GM23338 (cell line): ENCODE measurements around the gene TTC27. TPM values are rescaled to one million over a fixed set of nuclear protein-coding genes. Genes with fewer than 3 reads are reported as not detected.

ENCODE experiments used
- ATAC-seq: fragments of 200-7000 bp; cut with Tn5 transposase; 3 replicates; pipeline ENCODE4 v1.9.1; 2020
- DNase-seq: peaks from one replicate; pipeline ENCODE4 v3.0.0-alpha.2; 2015; ENCODE audit warnings: low spot score
- H2AFZ ChIP-seq: fragments of 200-600 bp; sonication (generic); 2 replicates; pipeline ENCODE4 v1.8.0; 2016; ENCODE audit warnings: antibody characterized with exemption, mild to moderate bottlenecking, moderate library complexity
- H3F3A ChIP-seq: fragments of 200-600 bp; sonication (generic); replicated peaks from 2 replicates; pipeline ENCODE4 v1.8.0; 2017; ENCODE audit warnings: antibody characterized with exemption, mixed run types, low read depth
- H3K27ac ChIP-seq: fragments of 200-600 bp; sonication (generic); 2 replicates; pipeline ENCODE4 v1.6.1; 2016; ENCODE audit warnings: low read depth
- H3K27me3 ChIP-seq: fragments of 200-600 bp; sonication (generic); 2 replicates; pipeline ENCODE4 v1.8.0; 2016; ENCODE audit warnings: mild to moderate bottlenecking, mixed run types, moderate library complexity; ENCODE audit not compliant: insufficient read depth
- H3K36me3 ChIP-seq: fragments of 200-600 bp; sonication (generic); 2 replicates; pipeline ENCODE4 v1.8.0; 2016; ENCODE audit warnings: mild to moderate bottlenecking; ENCODE audit not compliant: insufficient read depth
- H3K4me1 ChIP-seq: fragments of 200-600 bp; sonication (generic); 2 replicates; pipeline ENCODE4 v1.8.0; 2016; ENCODE audit warnings: mild to moderate bottlenecking, moderate library complexity; ENCODE audit not compliant: insufficient read depth
- H3K4me2 ChIP-seq: fragments of 200-600 bp; sonication (generic); 2 replicates; pipeline ENCODE4 v1.7.1; 2017; ENCODE audit warnings: mixed run types
- H3K4me3 ChIP-seq: fragments of 200-600 bp; sonication (generic); 2 replicates; pipeline ENCODE4 v1.6.1; 2016; ENCODE audit warnings: mixed run types
- H3K79me2 ChIP-seq: fragments of 200-600 bp; sonication (generic); replicated peaks from 2 replicates; pipeline ENCODE4 v1.8.0; 2017; ENCODE audit warnings: mild to moderate bottlenecking; ENCODE audit not compliant: insufficient read depth
- H3K9me2 ChIP-seq: fragments of 200-600 bp; sonication (generic); 2 replicates; pipeline ENCODE4 v1.8.0; 2017; ENCODE audit not compliant: insufficient read depth
- H4K20me1 ChIP-seq: fragments of 200-600 bp; sonication (generic); replicated peaks from 2 replicates; pipeline ENCODE4 v1.8.0; 2017; ENCODE audit warnings: mild to moderate bottlenecking; ENCODE audit not compliant: insufficient read depth
- H3K27ac Mint-ChIP-seq: 2 replicates; pipeline ENCODE4 v1.8.0; 2020; ENCODE audit warnings: inconsistent platforms, mild to moderate bottlenecking, moderate library complexity, mixed read lengths
- H3K27me3 Mint-ChIP-seq: 3 replicates; pipeline ENCODE4 v1.8.0; 2022; ENCODE audit warnings: low read depth, mild to moderate bottlenecking, moderate library complexity, mixed read lengths, inconsistent platforms; ENCODE audit not compliant: insufficient read depth, poor library complexity
- H3K36me3 Mint-ChIP-seq: 3 replicates; pipeline ENCODE4 v1.8.0; 2021; ENCODE audit warnings: low read depth, mild to moderate bottlenecking, inconsistent platforms, moderate library complexity, mixed read lengths
- H3K4me1 Mint-ChIP-seq: 3 replicates; pipeline ENCODE4 v1.8.0; 2020; ENCODE audit warnings: mild to moderate bottlenecking, inconsistent platforms, mixed read lengths
- H3K4me3 Mint-ChIP-seq: 3 replicates; pipeline ENCODE4 v1.8.0; 2021; ENCODE audit warnings: moderate library complexity, mild to moderate bottlenecking, inconsistent platforms, mixed read lengths
- H3K9me3 Mint-ChIP-seq: 3 replicates; pipeline ENCODE4 v1.8.0; 2020; ENCODE audit warnings: moderate library complexity, mild to moderate bottlenecking, inconsistent platforms, mixed read lengths
- CTCF ChIP-seq, 2 experiments: fragments of 200-600 bp in 1 of 2; sonication (generic) in 1 of 2; conservative IDR thresholded peaks; 2 replicates each; pipeline versions ENCODE4 v1.5.1 to v1.6.1; 2016 to 2017; ENCODE audit warnings: antibody characterized with exemption in 2 of 2, low read depth in 2 of 2, mild to moderate bottlenecking in 2 of 2, moderate library complexity in 1 of 2
- EZH2phosphoT487 ChIP-seq: fragments of 200-600 bp; sonication (generic); IDR thresholded peaks from one replicate; pipeline ENCODE4 v1.8.1; 2018; ENCODE audit warnings: antibody characterized with exemption; ENCODE audit not compliant: unreplicated experiment
- JUNB ChIP-seq: IDR thresholded peaks from one replicate; pipeline ENCODE4 v1.6.1; 2016; ENCODE audit warnings: antibody characterized with exemption; ENCODE audit not compliant: unreplicated experiment
- NANOG ChIP-seq: IDR thresholded peaks from 2 replicates; pipeline ENCODE4 v1.6.1; 2016; ENCODE audit warnings: antibody characterized with exemption, borderline replicate concordance
- POLR2AphosphoS5 ChIP-seq: IDR thresholded peaks from 2 replicates; pipeline ENCODE4 v1.6.1; 2016; ENCODE audit warnings: antibody characterized with exemption, low read depth
- ZNF114 ChIP-seq: fragments of 250-450 bp; sonication (Bioruptor Pico); IDR thresholded peaks from 2 replicates; pipeline ENCODE4 v1.5.0; 2020; ENCODE audit warnings: mild to moderate bottlenecking, moderate library complexity
- ZNF462 ChIP-seq: fragments of 250-450 bp; sonication (Bioruptor Pico); IDR thresholded peaks from 2 replicates; pipeline ENCODE4 v1.5.0; 2020; ENCODE audit warnings: mild to moderate bottlenecking, moderate library complexity
- polyA plus RNA-seq: library from polyadenylated mRNA; unstranded; fragments of >200 nt; fragmentation: Nextera tagmentation; extraction: Ambion mirVana; gene quantifications from 2 replicates; pipeline ENCODE4 v1.2.1, GENCODE V29; 2016
- total RNA-seq: library from RNA; depleted of rRNA; stranded (reverse); fragments of >200 nt; shearing (Covaris generic); gene quantifications from 2 replicates; pipeline ENCODE4 v1.2.3, GENCODE V29; 2014

TTC27 gene
- total and polyA plus RNA-seq, 2 experiments from 2014 or later, result 11.8 to 41.3 TPM

- no peak for TF ChIP-seq EZH2phosphoT487
Measured at GRCh38 chr2:32716598-32716997, 88.7 kb downstream of the TTC27 start (continued).

GRCh38 chr2:32718752-32719151 is 90.9 kb downstream of the TTC27 start:
- no peak overlapping the region for H3K27ac ChIP-seq
- H3K27me3 ChIP-seq, result no peaks in the 10 kb centered on the region
- Mint-ChIP-seq H3K4me3 (no peak overlapping the region), H3K4me1 (no peaks in the 10 kb centered on the region), H3K27ac (no peak overlapping the region), H3K9me3 (no peaks in the 10 kb centered on the region; the same call in 2 of the 3 replicates), H3K27me3 (no peaks in the 10 kb centered on the region), H3K36me3 (peaks cover 11% of the 10 kb centered on the region; the same call in 2 of the 3 replicates)
- no peak overlapping the region for H2AFZ ChIP-seq
- no peak for DNase-seq
- TF ChIP-seq NANOG (no peak), CTCF (conservative IDR thresholded peaks at IDR 0.05; ENCODE audit: low read depth in 2 of 2) (0 out of 4 replicates have a peak, but pooled peaks of 1 of the 2 experiments have one; percentile 10)
- peaks cover 4% of the 10 kb centered on the region; the same call in 1 of the 2 replicates for H4K20me1 ChIP-seq
- no peaks in the 10 kb centered on the region; the same call in 1 of the 2 replicates for H3K9me2 ChIP-seq
- no peak overlapping the region for H3K4me3 ChIP-seq
- H3K4me1 ChIP-seq, result no peaks in the 10 kb centered on the region
- H3F3A ChIP-seq, result no peaks in the 10 kb centered on the region
- no peak; the same call in 1 of the 3 replicates for ATAC-seq
- H3K36me3 ChIP-seq, result no peaks in the 10 kb centered on the region
- H3K79me2 ChIP-seq, result no peaks in the 10 kb centered on the region
- no peak overlapping the region for H3K4me2 ChIP-seq

- Histone ChIP-seq H3K79me2 (no peaks in the 10 kb centered on the region), H3F3A (no peaks in the 10 kb centered on the region), H2AFZ (no peak overlapping the region), H3K36me3 (no peaks in the 10 kb centered on the region), H3K27me3 (no peaks in the 10 kb centered on the region), H3K9me2 (peaks cover under 1% of the 10 kb centered on the region; the same call in 1 of the 2 replicates), H3K4me1 (no peaks in the 10 kb centered on the region), H3K4me2 (no peak overlapping the region), H3K4me3 (no peak overlapping the region), H4K20me1 (peaks cover 4% of the 10 kb centered on the region; the same call in 1 of the 2 replicates), H3K27ac (no peak overlapping the region)
- no peak for DNase-seq
- H3K27me3 Mint-ChIP-seq, result no peaks in the 10 kb centered on the region
- no peak overlapping the region for H3K27ac Mint-ChIP-seq
- H3K4me3 Mint-ChIP-seq, result no peak overlapping the region
- no peaks in the 10 kb centered on the region for H3K9me3 Mint-ChIP-seq
- ATAC-seq, result no peak
- peaks cover 6% of the 10 kb centered on the region; the same call in 2 of the 3 replicates for H3K36me3 Mint-ChIP-seq
- H3K4me1 Mint-ChIP-seq, result no peaks in the 10 kb centered on the region
- TF ChIP-seq CTCF (conservative IDR thresholded peaks at IDR 0.05; ENCODE audit: low read depth in 2 of 2), result no peak
- no peak for TF ChIP-seq JUNB
- TF ChIP-seq NANOG, result no peak
- no peak for TF ChIP-seq EZH2phosphoT487
- no peak for TF ChIP-seq POLR2AphosphoS5
- no peak for TF ChIP-seq ZNF114
- no peak for TF ChIP-seq ZNF462 (CRISPR knock-in tag)
Measured at GRCh38 chr2:32719430-32719829, 91.6 kb downstream of the TTC27 start.
